H1 (cell line): ENCODE measurements around the gene PDE8A. TPM values are rescaled to one million over a fixed set of nuclear protein-coding genes. Genes with fewer than 3 reads are reported as not detected.

ENCODE experiments used
- CTCF ChIA-PET: fragments of 300-600 bp; sonication (Branson Sonifier 250); formaldehyde crosslinking; loops from one replicate; lab custom pipeline; 2021; ENCODE audit not compliant: partially characterized antibody; lab: Charles Lee
- POLR2A ChIA-PET: fragments of 300-600 bp; sonication (Branson Sonifier 250); formaldehyde crosslinking; loops from one replicate; lab custom pipeline; 2021; ENCODE audit warnings: inconsistent platforms; ENCODE audit not compliant: partially characterized antibody; lab: Charles Lee
- DNase-seq, 2 experiments: peaks; one replicate each; pipeline versions ENCODE4 v3.0.0 to v3.0.0-alpha.2; 2010 to 2022; ENCODE audit warnings: low spot score in 2 of 2, low read depth in 1 of 2, mixed read lengths in 1 of 2
- FAIRE-seq: peaks from 2 replicates; lab custom pipeline; 2011; peaks lifted over from hg19 to GRCh38; lab: Jason Lieb, UNC
- H2AFZ ChIP-seq: 2 replicates; pipeline ENCODE4 v1.8.1; 2012; ENCODE audit warnings: low read length, inconsistent platforms
- H2AK5ac ChIP-seq: 2 replicates; pipeline ENCODE4 v1.6.1; 2013; ENCODE audit warnings: low read depth, low read length
- H2BK120ac ChIP-seq: replicated peaks from 2 replicates; pipeline ENCODE3; 2013; ENCODE audit warnings: low read depth, low read length, inconsistent platforms
- H2BK12ac ChIP-seq: 2 replicates; pipeline ENCODE4 v1.6.1; 2013; ENCODE audit warnings: low read depth, low read length
- H2BK15ac ChIP-seq: 2 replicates; pipeline ENCODE4 v1.6.1; 2013; ENCODE audit warnings: low read length
- H2BK20ac ChIP-seq: 2 replicates; pipeline ENCODE4 v1.6.1; 2013; ENCODE audit warnings: low read length
- H2BK5ac ChIP-seq: 2 replicates; pipeline ENCODE4 v1.6.1; 2013; ENCODE audit warnings: low read depth, low read length
- H3K14ac ChIP-seq: 2 replicates; pipeline ENCODE4 v1.6.1; 2013; ENCODE audit warnings: inconsistent platforms; ENCODE audit not compliant: insufficient read length
- H3K18ac ChIP-seq: 2 replicates; pipeline ENCODE4 v1.6.1; 2013; ENCODE audit warnings: low read length; ENCODE audit errors: extremely low read depth
- H3K23ac ChIP-seq: 2 replicates; pipeline ENCODE4 v1.6.1; 2013; ENCODE audit warnings: inconsistent platforms; ENCODE audit not compliant: insufficient read length
- H3K23me2 ChIP-seq: 2 replicates; pipeline ENCODE4 v1.6.1; 2013; ENCODE audit warnings: low read depth, low read length
- H3K27ac ChIP-seq: 2 replicates; pipeline ENCODE4 v1.6.1; 2011; ENCODE audit warnings: low read depth, low read length, inconsistent platforms
- H3K27me3 ChIP-seq, 4 experiments: replicated peaks in 1 of 4; 1 replicate in 1 of 4; 2 replicates in 3 of 4; pipeline versions ENCODE4 v1.6.1 to v1.8.1; 2011 to 2013; ENCODE audit warnings: low read length in 3 of 4, mild to moderate bottlenecking in 3 of 4, inconsistent platforms in 2 of 4, mixed read lengths in 2 of 4, moderate library complexity in 1 of 4; ENCODE audit not compliant: control insufficient read depth in 3 of 4, insufficient read depth in 3 of 4; ENCODE audit errors: extremely low read depth in 1 of 4
- H3K36me3 ChIP-seq, 4 experiments: 2 replicates each; pipeline versions ENCODE4 v1.6.1 to v1.8.1; 2011 to 2013; ENCODE audit warnings: mild to moderate bottlenecking in 4 of 4, low read length in 3 of 4, moderate library complexity in 2 of 4, control low read depth in 1 of 4, inconsistent platforms in 1 of 4; ENCODE audit not compliant: insufficient read depth in 4 of 4, control insufficient read depth in 2 of 4
- H3K4ac ChIP-seq: replicated peaks from 2 replicates; pipeline ENCODE3; 2013; ENCODE audit warnings: low read length, low read depth, mixed read lengths, inconsistent platforms; ENCODE audit not compliant: insufficient read length
- H3K4me1 ChIP-seq, 4 experiments: replicated peaks in 1 of 4; 1 replicate in 1 of 4; 2 replicates in 3 of 4; pipeline versions ENCODE4 v1.6.1 to v1.8.1; 2011 to 2013; ENCODE audit warnings: low read length in 3 of 4, inconsistent platforms in 2 of 4, mixed read lengths in 1 of 4; ENCODE audit not compliant: insufficient read depth in 4 of 4, control insufficient read depth in 3 of 4
- H3K4me2 ChIP-seq, 2 experiments: 2 replicates each; pipeline versions ENCODE4 v1.6.1 to v1.8.1; 2011 to 2013; ENCODE audit warnings: low read depth in 2 of 2, low read length in 2 of 2, control low read depth in 1 of 2, inconsistent platforms in 1 of 2, mild to moderate bottlenecking in 1 of 2; ENCODE audit not compliant: insufficient read depth in 1 of 2
- H3K4me3 ChIP-seq, 4 experiments: fragments of 200-600, 300-600 bp in 1 of 4; sonication (generic), shearing (Covaris generic), sonication (Bioruptor Twin) in 1 of 4; 2 replicates each; pipeline versions ENCODE4 v1.5.1 to v1.8.1; 2011 to 2016; ENCODE audit warnings: low read length in 4 of 4, low read depth in 3 of 4, control low read depth in 2 of 4, inconsistent platforms in 2 of 4, mild to moderate bottlenecking in 2 of 4, mixed read lengths in 1 of 4, moderate library complexity in 1 of 4; ENCODE audit not compliant: insufficient read depth in 2 of 4; ENCODE audit errors: extremely low read depth in 1 of 4
- H3K56ac ChIP-seq: replicated peaks from 2 replicates; pipeline ENCODE3; 2013; ENCODE audit warnings: low read depth, mild to moderate bottlenecking, mixed read lengths, low read length, inconsistent platforms; ENCODE audit not compliant: insufficient read length
- H3K79me1 ChIP-seq: 2 replicates; pipeline ENCODE4 v1.6.1; 2013; ENCODE audit warnings: low read depth, low read length, control low read depth
- H3K79me2 ChIP-seq, 2 experiments: 2 replicates each; pipeline versions ENCODE4 v1.6.1 to v1.8.1; 2012 to 2013; ENCODE audit warnings: low read length in 2 of 2, mild to moderate bottlenecking in 2 of 2, inconsistent platforms in 1 of 2; ENCODE audit not compliant: insufficient read depth in 2 of 2, control insufficient read depth in 1 of 2
- H3K9ac ChIP-seq, 4 experiments: replicated peaks in 1 of 4; 1 replicate in 1 of 4; 2 replicates in 3 of 4; pipeline versions ENCODE4 v1.6.1 to v1.8.1; 2011 to 2013; ENCODE audit warnings: low read depth in 3 of 4, low read length in 3 of 4, control low read depth in 2 of 4, mild to moderate bottlenecking in 2 of 4, moderate library complexity in 2 of 4, inconsistent platforms in 1 of 4; ENCODE audit errors: extremely low read depth in 1 of 4
- H3K9me3 ChIP-seq, 2 experiments: 2 replicates each; pipeline versions ENCODE4 v1.6.1 to v1.8.1; 2012 to 2013; ENCODE audit warnings: mild to moderate bottlenecking in 2 of 2, moderate library complexity in 2 of 2, control low read depth in 1 of 2, inconsistent platforms in 1 of 2, low read depth in 1 of 2, low read length in 1 of 2, mixed read lengths in 1 of 2; ENCODE audit not compliant: insufficient read depth in 2 of 2
- H4K20me1 ChIP-seq, 2 experiments: replicated peaks in 1 of 2; 2 replicates each; pipeline versions ENCODE3 to v1.8.1; 2011 to 2013; ENCODE audit warnings: inconsistent platforms in 2 of 2, low read length in 2 of 2, mild to moderate bottlenecking in 1 of 2; ENCODE audit not compliant: insufficient read depth in 2 of 2, control insufficient read depth in 1 of 2
- H4K5ac ChIP-seq: 2 replicates; pipeline ENCODE4 v1.6.1; 2013; ENCODE audit warnings: low read length, low read depth, mixed read lengths, inconsistent platforms; ENCODE audit not compliant: insufficient read length
- H4K8ac ChIP-seq: 2 replicates; pipeline ENCODE4 v1.8.0; 2013; ENCODE audit warnings: mild to moderate bottlenecking, moderate library complexity, low read length, inconsistent platforms; ENCODE audit not compliant: insufficient read depth; ENCODE audit errors: extremely low read depth
- H4K91ac ChIP-seq: replicated peaks from 2 replicates; pipeline ENCODE3; 2013; ENCODE audit warnings: low read length, mixed read lengths, inconsistent platforms; ENCODE audit not compliant: insufficient read length
- EZH2 ChIP-seq: fragments of 200-600 bp; sonication (generic); IDR thresholded peaks from 2 replicates; pipeline ENCODE4 v1.7.1; 2012; ENCODE audit warnings: low read depth, mild to moderate bottlenecking, moderate library complexity, low read length, inconsistent platforms; ENCODE audit not compliant: severe bottlenecking
- WGBS, 2 experiments: shearing (Covaris generic) in 1 of 2; methylation state at CpG; one replicate each; pipeline versions ENCODE4 v1.1.6 to v1.1.7; 2013 to 2015; ENCODE audit warnings: low lambda C conversion rate in 2 of 2, mixed read lengths in 2 of 2, inconsistent platforms in 1 of 2, low coverage in 1 of 2, missing lambda C conversion rate in 1 of 2; ENCODE audit not compliant: insufficient replicate concordance in 2 of 2, insufficient coverage in 1 of 2, insufficient read length in 1 of 2; ENCODE audit errors: extremely low coverage in 1 of 2, missing lambda C conversion rate in 1 of 2; 5-methylcytosine and 5-hydroxymethylcytosine counted together
- polyA plus RNA-seq, 7 experiments: library from polyadenylated mRNA; depleted of rRNA in 3 of 7; stranded (reverse) in 5 of 7; unstranded in 2 of 7; fragments of >200 nt in 5 of 7; fragments of 200-250 nt in 2 of 7; gene quantifications; 1 replicate in 5 of 7; 2 replicates in 1 of 7; 4 replicates in 1 of 7; pipeline versions ENCODE4 v1.2.1 to v1.2.3, GENCODE V29; 2011 to 2013; ENCODE audit warnings: missing spikeins in 2 of 7, mixed read lengths in 2 of 7
- total RNA-seq: library from RNA; stranded (reverse); fragmentation: NEBNext Ultra II Directional; extraction: Animal tissue kit (Norgen Biotek cat#: 25700); gene quantifications from 2 replicates; pipeline ENCODE4 v1.2.1, GENCODE V29; 2021

PDE8A gene
- total and polyA plus RNA-seq, 2 of the 8 experiments (the other 6 are each of a cell fraction or from before 2014, with no cell fraction given), result 6.9 to 7.8 TPM

- Histone ChIP-seq H2AK5ac (no peak overlapping the region), H2AFZ (no peak overlapping the region), H3K79me1 (no peaks in the 10 kb centered on the region), H3K27me3 (no peaks in the 10 kb centered on the region), H2BK120ac (no peak overlapping the region), H4K8ac (no peak overlapping the region)
- 84% methylated on average over 4 of the region's 4 CpGs; no CpG with 5 or more reads in 1 of the 2 experiments for WGBS, 2 experiments
- TF ChIP-seq EZH2, result no peak
- TF ChIP-seq, all 59 proteins: peak for 0
- Histone ChIP-seq H3K79me2 (no peaks in the 10 kb centered on the region), H3K9me3 (no peaks in the 10 kb centered on the region), H2BK5ac (no peak overlapping the region), H3K4me3 (no peak overlapping the region), H3K36me3 (no peaks in the 10 kb centered on the region), H3K4me1 (no peaks in the 10 kb centered on the region), H4K20me1 (no peaks in the 10 kb centered on the region), H2BK12ac (no peak overlapping the region), H3K14ac (no peak overlapping the region), H3K27ac (no peak overlapping the region), H4K5ac (no peak overlapping the region), H2BK20ac (no peak overlapping the region), H2BK15ac (no peak overlapping the region), H3K4ac (no peak overlapping the region), H3K23ac (no peak overlapping the region), H3K18ac (no peak overlapping the region), H3K9ac (no peak overlapping the region), H3K23me2 (no peaks in the 10 kb centered on the region), H3K56ac (no peak overlapping the region), H3K4me2 (no peak overlapping the region), H4K91ac (no peak overlapping the region)
- POLR2A ChIA-PET, result no interaction called here
- CTCF ChIA-PET, result interaction anchor here (1.0 kb wide), 1 partner anchor 11 kb away, joined by 4 read pairs; no protein-coding TSS in a partner anchor
- DNase-seq (no peak), FAIRE-seq (no peak)
Measured at GRCh38 chr15:85071504-85071903, 89.8 kb downstream of the PDE8A start.
